HCT116 (cell line): ENCODE data around the gene TMEM269. TPM values are rescaled to one million over a fixed set of nuclear protein-coding genes. Genes with fewer than 3 reads are reported as not detected.

ENCODE experiments used
- ATAC-seq: fragments of 200-7000 bp; cut with Tn5 transposase; 2 replicates; pipeline ENCODE4 v1.9.1; 2020; ENCODE audit warnings: mild to moderate bottlenecking, moderate library complexity
- BruUV-seq: library from RNA; stranded (reverse); fragments of 400-500 nt; replicated peaks from 2 replicates; lab custom pipeline; 2021; lab: Mats Ljungman, UMichigan
- CTCF ChIA-PET: fragments of 300-600 bp; sonication (Branson Sonifier 250); formaldehyde crosslinking; loops from one replicate; lab custom pipeline; 2021; ENCODE audit warnings: antibody characterized with exemption; lab: Charles Lee
- POLR2A ChIA-PET: fragments of 300-600, 350-600 bp; sonication (Branson Sonifier 250); formaldehyde crosslinking; loops from one replicate; lab custom pipeline; 2021; ENCODE audit warnings: antibody characterized with exemption; lab: Charles Lee
- RAD21 ChIA-PET, 2 experiments: fragments of 300-600 bp; sonication (Branson Sonifier 250); formaldehyde crosslinking; loops; one replicate each; lab custom pipeline; 2023; ENCODE audit warnings: low total read pairs in 2 of 2; ENCODE audit not compliant: uncharacterized antibody in 2 of 2, unreplicated experiment in 2 of 2, low non-redundant PET in 1 of 2; lab: Charles Lee
- DNase-seq: peaks from one replicate; pipeline ENCODE4 v3.0.0-alpha.2; 2010; ENCODE audit warnings: low read depth, low spot score
- H2AFZ ChIP-seq: fragments of 200-600 bp; shearing (Covaris generic), sonication (generic); 2 replicates; pipeline ENCODE4 v1.6.1; 2017; ENCODE audit warnings: low read depth, mixed run types, mixed read lengths, antibody characterized with exemption, low read length; ENCODE audit not compliant: poor library complexity, severe bottlenecking
- H3K27ac ChIP-seq: 2 replicates; pipeline ENCODE4 v1.5.1; 2012; ENCODE audit warnings: low read depth, low read length
- H3K27me3 ChIP-seq: fragments of 200-600 bp; sonication (generic); 2 replicates; pipeline ENCODE4 v1.6.1; 2016; ENCODE audit warnings: mixed run types, low read length, mixed read lengths; ENCODE audit not compliant: insufficient read depth
- H3K36me3 ChIP-seq, 2 experiments: fragments of 200-500 bp in 1 of 2; fragments of 200-600 bp in 1 of 2; sonication (Bioruptor generic) in 1 of 2; sonication (generic) in 1 of 2; 2 replicates each; pipeline versions ENCODE4 v1.5.1 to v1.6.1; 2014 to 2016; ENCODE audit warnings: low read length in 2 of 2, inconsistent platforms in 1 of 2, mixed read lengths in 1 of 2, mixed run types in 1 of 2; ENCODE audit not compliant: insufficient read depth in 2 of 2, control insufficient read depth in 1 of 2
- H3K4me1 ChIP-seq, 2 experiments: fragments of 200-600 bp in 1 of 2; sonication (generic) in 1 of 2; 2 replicates each; pipeline versions ENCODE4 v1.5.1 to v1.6.1; 2012 to 2017; ENCODE audit warnings: low read length in 2 of 2, inconsistent platforms in 1 of 2, mild to moderate bottlenecking in 1 of 2, mixed read lengths in 1 of 2, mixed run types in 1 of 2, moderate library complexity in 1 of 2; ENCODE audit not compliant: insufficient read depth in 2 of 2, control insufficient read depth in 1 of 2
- H3K4me2 ChIP-seq: fragments of 200-600 bp; sonication (generic); 2 replicates; pipeline ENCODE4 v1.6.1; 2017; ENCODE audit warnings: mixed run types, low read length, mixed read lengths
- H3K4me3 ChIP-seq, 2 experiments: fragments of 200-600 bp in 1 of 2; sonication (generic) in 1 of 2; replicated peaks in 1 of 2; 2 replicates each; pipeline ENCODE4 v1.5.1; 2011 to 2016; ENCODE audit warnings: low read length in 2 of 2, control low read depth in 1 of 2, low read depth in 1 of 2, mild to moderate bottlenecking in 1 of 2, mixed read lengths in 1 of 2, mixed run types in 1 of 2
- H3K79me2 ChIP-seq: fragments of 200-600 bp; sonication (generic); 2 replicates; pipeline ENCODE4 v1.6.1; 2017; ENCODE audit warnings: mild to moderate bottlenecking, mixed run types, low read length, moderate library complexity, mixed read lengths; ENCODE audit not compliant: insufficient read depth
- H3K9ac ChIP-seq: fragments of 200-600 bp; sonication (generic); 2 replicates; pipeline ENCODE4 v1.6.1; 2016; ENCODE audit warnings: low read length, mixed read lengths
- H3K9me2 ChIP-seq: fragments of 200-600 bp; sonication (generic), shearing (Covaris generic); 2 replicates; pipeline ENCODE4 v1.6.1; 2017; ENCODE audit warnings: mixed run types, mild to moderate bottlenecking, moderate library complexity; ENCODE audit not compliant: insufficient read depth
- H3K9me3 ChIP-seq, 2 experiments: fragments of 200-500 bp in 1 of 2; fragments of 200-600 bp in 1 of 2; sonication (Bioruptor generic) in 1 of 2; sonication (generic) in 1 of 2; 2 replicates each; pipeline ENCODE4 v1.6.1; 2014 to 2017; ENCODE audit warnings: low read length in 2 of 2, mixed read lengths in 2 of 2, inconsistent platforms in 1 of 2, low read depth in 1 of 2, mild to moderate bottlenecking in 1 of 2, mixed run types in 1 of 2, moderate library complexity in 1 of 2; ENCODE audit not compliant: control insufficient read depth in 1 of 2, insufficient read depth in 1 of 2
- H4K20me1 ChIP-seq: fragments of 200-600 bp; sonication (generic), shearing (Covaris generic); 2 replicates; pipeline ENCODE4 v1.6.1; 2017; ENCODE audit warnings: mixed run types, mild to moderate bottlenecking, moderate library complexity; ENCODE audit not compliant: insufficient read depth
- ELF1 ChIP-seq: IDR thresholded peaks from 2 replicates; pipeline ENCODE4 v1.6.1; 2012; ENCODE audit warnings: low read depth, borderline replicate concordance
- FOSL1 ChIP-seq: IDR thresholded peaks from 2 replicates; pipeline ENCODE4 v1.6.1; 2012; ENCODE audit warnings: low read depth
- RAD21 ChIP-seq: IDR thresholded peaks from 2 replicates; pipeline ENCODE4 v1.6.1; 2012; ENCODE audit warnings: low read depth, mild to moderate bottlenecking
- SRF ChIP-seq: IDR thresholded peaks from 2 replicates; pipeline ENCODE4 v1.6.1; 2012; ENCODE audit warnings: low read depth
- YY1 ChIP-seq: IDR thresholded peaks from 2 replicates; pipeline ENCODE4 v1.6.1; 2011; ENCODE audit warnings: low read length, low read depth, moderate library complexity, mild to moderate bottlenecking; ENCODE audit not compliant: insufficient replicate concordance; ENCODE audit errors: extremely low read depth
- ZFX ChIP-seq: fragments of 450-650 bp; IDR thresholded peaks from 2 replicates; pipeline ENCODE4 v1.6.1; 2017
- intact Hi-C: fragments of 100-400 bp; cut with micrococcal nuclease; formaldehyde crosslinking; loops from 2 replicates; pipeline ENCODE4 v1.10.0; 2022
- total RNA-seq: library from RNA; stranded (reverse); gene quantifications from one replicate; pipeline ENCODE4 v1.2.1, GENCODE V29; 2021; ENCODE audit not compliant: unreplicated experiment
- TF ChIP-seq, protein P1 (sequence below): IDR thresholded peaks from 2 replicates; pipeline ENCODE4 v1.6.1; 2012
- TF ChIP-seq, protein P2 (sequence below): IDR thresholded peaks from 2 replicates; pipeline ENCODE4 v1.6.1; 2012

TMEM269 gene
- total RNA-seq, 1 experiment from 2014 or later = 0.34 TPM

DNA sequence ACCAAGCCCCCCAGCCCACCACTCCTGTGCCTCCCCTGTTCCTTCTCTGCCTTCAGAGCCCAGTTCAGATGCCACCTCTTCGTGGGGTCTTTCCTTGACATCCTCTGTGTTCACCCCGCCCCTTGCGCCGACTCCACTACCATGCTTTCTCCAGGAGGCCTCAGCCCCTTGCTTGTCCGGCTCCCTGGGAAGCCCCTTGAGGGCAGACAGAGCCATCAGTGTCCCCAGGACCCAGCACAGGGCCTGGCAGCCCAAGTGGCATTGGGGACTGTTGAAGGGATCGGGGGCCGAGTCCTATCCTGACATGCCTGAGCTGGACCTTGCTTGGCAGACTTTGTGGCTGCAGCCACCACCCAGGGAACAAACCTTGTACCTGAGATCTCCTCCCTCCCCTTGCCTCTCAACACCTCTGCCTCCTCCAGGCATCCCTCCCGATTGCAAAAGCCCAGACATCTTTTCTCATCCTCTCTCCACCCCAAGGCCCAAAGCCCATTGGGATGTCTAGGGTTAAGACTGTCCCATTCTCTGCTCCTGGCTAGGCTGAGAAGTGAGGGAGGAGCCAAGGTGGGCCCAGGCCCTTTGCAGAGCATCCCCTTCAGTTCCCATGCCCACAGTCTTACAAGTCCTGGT lies 48.1 kb upstream of the TMEM269 start:
- no TSS peak for BruUV-seq
- H2AFZ ChIP-seq = no peak overlapping the region
- no peak for DNase-seq
- no peaks in the 10 kb centered on the region for H3K9me2 ChIP-seq
- CTCF ChIA-PET = no interaction called here
- no peaks in the 10 kb centered on the region for H3K9me3 ChIP-seq
- POLR2A ChIA-PET = no interaction called here
- H3K27ac ChIP-seq = no peak overlapping the region; the same call in 1 of the 2 replicates
- no peak for ATAC-seq
- TF ChIP-seq, protein P1, sequence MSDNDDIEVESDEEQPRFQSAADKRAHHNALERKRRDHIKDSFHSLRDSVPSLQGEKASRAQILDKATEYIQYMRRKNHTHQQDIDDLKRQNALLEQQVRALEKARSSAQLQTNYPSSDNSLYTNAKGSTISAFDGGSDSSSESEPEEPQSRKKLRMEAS = no peak
- TF ChIP-seq ZFX = no peak
- peaks cover 0 to 6% of the 10 kb centered on the region in 2 experiments; a peak in 3 of 4 replicates for H3K4me1 ChIP-seq
- no peak overlapping the region for H3K4me3 ChIP-seq
- no peaks in the 10 kb centered on the region for H4K20me1 ChIP-seq
- H3K4me2 ChIP-seq = no peak overlapping the region
- H3K36me3 ChIP-seq = no peaks in the 10 kb centered on the region
- no peaks in the 10 kb centered on the region for H3K79me2 ChIP-seq
- no peak overlapping the region for H3K9ac ChIP-seq
- RAD21 ChIA-PET = no interaction called here
- no peaks in the 10 kb centered on the region for H3K27me3 ChIP-seq
- intact Hi-C loops = loop anchor here (10.0 kb wide), 2 partner anchors 392 to 562 kb away; no protein-coding TSS in a partner anchor

DNA sequence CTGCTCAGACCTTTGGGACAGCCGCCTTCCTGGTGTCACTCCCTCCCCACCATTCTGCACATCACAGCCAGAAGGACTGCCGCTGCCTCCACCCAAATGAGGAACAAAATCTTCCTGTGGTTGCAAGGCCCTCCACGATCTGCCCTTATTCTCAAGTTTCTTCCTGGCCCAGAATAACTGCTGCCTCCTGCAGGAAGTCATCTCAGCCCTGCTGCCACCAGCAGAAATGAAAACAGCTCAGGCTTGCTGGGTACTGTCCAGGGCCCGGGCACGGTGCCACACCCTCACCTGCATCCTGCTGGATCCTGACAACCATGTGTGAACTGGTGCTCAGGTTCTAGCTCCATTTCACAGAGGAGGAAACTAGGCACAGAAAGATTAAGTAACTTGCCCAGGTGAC lies 47.5 kb upstream of the TMEM269 start:
- ChIA-PET CTCF (interaction anchor here (0.6 kb wide), 1 partner anchor 564 kb away, joined by 3 read pairs; no protein-coding TSS in a partner anchor), POLR2A (no interaction called here)
- ATAC-seq = no peak

More for the DNA sequence above, 47.5 kb upstream of the TMEM269 start:
- no peak for DNase-seq
- no peaks in the 10 kb centered on the region for H3K9me3 ChIP-seq
- H3K4me1 ChIP-seq = peaks cover 0 to 6% of the 10 kb centered on the region in 2 experiments; a peak in 3 of 4 replicates
- intact Hi-C loops = loop anchor here (10.0 kb wide), 2 partner anchors 392 to 562 kb away; no protein-coding TSS in a partner anchor
- no peaks in the 10 kb centered on the region for H3K79me2 ChIP-seq
- no peaks in the 10 kb centered on the region for H3K27me3 ChIP-seq
- H3K27ac ChIP-seq = no peak overlapping the region
- no peak overlapping the region for H3K4me2 ChIP-seq
- H2AFZ ChIP-seq = no peak overlapping the region
- RAD21 ChIA-PET = no interaction called here
- no peaks in the 10 kb centered on the region for H3K36me3 ChIP-seq
- no peaks in the 10 kb centered on the region for H3K9me2 ChIP-seq
- no peaks in the 10 kb centered on the region for H4K20me1 ChIP-seq
- BruUV-seq = no TSS peak
- no peak overlapping the region for H3K9ac ChIP-seq
- TF ChIP-seq RAD21 (no peak), ELF1 (no peak), FOSL1 (no peak), SRF (no peak), YY1 (no peak)
- TF ChIP-seq, protein P2, sequence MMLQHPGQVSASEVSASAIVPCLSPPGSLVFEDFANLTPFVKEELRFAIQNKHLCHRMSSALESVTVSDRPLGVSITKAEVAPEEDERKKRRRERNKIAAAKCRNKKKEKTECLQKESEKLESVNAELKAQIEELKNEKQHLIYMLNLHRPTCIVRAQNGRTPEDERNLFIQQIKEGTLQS = no peak
- TF ChIP-seq, protein P1 = no peak
- no peak overlapping the region for H3K4me3 ChIP-seq
